IMR-90 (cell line): ENCODE results near the gene MZF1. TPM values are rescaled to one million over a fixed set of nuclear protein-coding genes. Genes with fewer than 3 reads are reported as not detected.
A peak's percentile ranks its signal among the peaks of the same experiment; 100 is the strongest.

Source experiments
- ATAC-seq: fragments of 200-7000 bp; cut with Tn5 transposase; 2 replicates; pipeline ENCODE4 v1.9.1; 2020; ENCODE audit warnings: low read depth, mild to moderate bottlenecking, moderate library complexity
- BruUV-seq: library from RNA; stranded (reverse); fragments of 400-500 nt; replicated peaks from 2 replicates; lab custom pipeline; 2021; lab: Mats Ljungman, UMichigan
- CTCF ChIA-PET: fragments of 300-600 bp; formaldehyde crosslinking; extraction: SDS; loops from one replicate; lab custom pipeline; 2021; ENCODE audit warnings: antibody characterized with exemption; lab: Yijun Ruan, JAX
- POLR2A ChIA-PET: fragments of 300-600 bp; sonication (Branson Sonifier 250); formaldehyde crosslinking; loops from one replicate; lab custom pipeline; 2022; ENCODE audit warnings: antibody characterized with exemption; ENCODE audit not compliant: unreplicated experiment; lab: Charles Lee
- DNase-seq: peaks from one replicate; pipeline ENCODE4 v3.0.0; 2013
- H2AFZ ChIP-seq: replicated peaks from 2 replicates; pipeline ENCODE3; 2013; ENCODE audit warnings: low read length, mild to moderate bottlenecking; ENCODE audit not compliant: poor library complexity
- H2AK5ac ChIP-seq: 2 replicates; pipeline ENCODE4 v1.6.1; 2013; ENCODE audit warnings: low read depth, low read length, inconsistent platforms
- H2AK9ac ChIP-seq: replicated peaks from 2 replicates; pipeline ENCODE3; 2013; ENCODE audit warnings: mild to moderate bottlenecking, low read depth, low read length, moderate library complexity; ENCODE audit not compliant: poor library complexity
- H2BK120ac ChIP-seq: 2 replicates; pipeline ENCODE4 v1.6.1; 2013; ENCODE audit warnings: low read depth, low read length, inconsistent platforms
- H2BK15ac ChIP-seq: 3 replicates; pipeline ENCODE4 v1.6.1; 2013; ENCODE audit warnings: low read depth, low read length, inconsistent platforms
- H2BK20ac ChIP-seq: 2 replicates; pipeline ENCODE4 v1.6.1; 2013; ENCODE audit warnings: low read depth, mild to moderate bottlenecking, inconsistent platforms, low read length, moderate library complexity
- H2BK5ac ChIP-seq: 2 replicates; pipeline ENCODE4 v1.6.1; 2013; ENCODE audit warnings: mild to moderate bottlenecking, low read depth, low read length, inconsistent platforms; ENCODE audit not compliant: poor library complexity, severe bottlenecking
- H3K14ac ChIP-seq: replicated peaks from 2 replicates; pipeline ENCODE4 v1.6.1; 2013; ENCODE audit warnings: low read depth, low read length, inconsistent platforms
- H3K18ac ChIP-seq: 2 replicates; pipeline ENCODE4 v1.6.1; 2013; ENCODE audit warnings: low read depth, low read length, control low read depth
- H3K23ac ChIP-seq: 2 replicates; pipeline ENCODE4 v1.6.1; 2013; ENCODE audit warnings: low read depth, low read length, inconsistent platforms
- H3K27ac ChIP-seq: 2 replicates; pipeline ENCODE4 v1.5.1; 2013; ENCODE audit warnings: mild to moderate bottlenecking, control low read depth, low read length; ENCODE audit not compliant: insufficient read depth
- H3K27me3 ChIP-seq: 2 replicates; pipeline ENCODE4 v1.6.1; 2013; ENCODE audit warnings: low read length; ENCODE audit not compliant: control insufficient read depth, insufficient read depth
- H3K36me3 ChIP-seq: 2 replicates; pipeline ENCODE4 v1.6.1; 2013; ENCODE audit warnings: low read length, mixed read lengths; ENCODE audit not compliant: control insufficient read depth, insufficient read depth
- H3K4ac ChIP-seq: 2 replicates; pipeline ENCODE4 v1.6.1; 2013; ENCODE audit warnings: low read depth, low read length, inconsistent platforms
- H3K4me1 ChIP-seq: 2 replicates; pipeline ENCODE4 v1.6.1; 2013; ENCODE audit warnings: low read length, mixed read lengths; ENCODE audit not compliant: control insufficient read depth, insufficient read depth
- H3K4me2 ChIP-seq: 2 replicates; pipeline ENCODE4 v1.6.1; 2013; ENCODE audit warnings: low read depth, mild to moderate bottlenecking, control low read depth, low read length, moderate library complexity
- H3K4me3 ChIP-seq: 2 replicates; pipeline ENCODE4 v1.5.1; 2013; ENCODE audit warnings: low read depth, mild to moderate bottlenecking, control low read depth, low read length, moderate library complexity; ENCODE audit not compliant: insufficient read depth
- H3K56ac ChIP-seq: 2 replicates; pipeline ENCODE4 v1.6.1; 2013; ENCODE audit warnings: low read length, inconsistent platforms; ENCODE audit not compliant: insufficient read depth; ENCODE audit errors: extremely low read depth
- H3K79me1 ChIP-seq, 2 experiments: 2 replicates each; pipeline ENCODE4 v1.6.1; 2013; ENCODE audit warnings: low read length in 2 of 2, inconsistent platforms in 1 of 2, low read depth in 1 of 2
- H3K9ac ChIP-seq: 2 replicates; pipeline ENCODE4 v1.6.1; 2013; ENCODE audit warnings: low read depth, low read length, control low read depth
- H3K9me1 ChIP-seq: 2 replicates; pipeline ENCODE4 v1.6.1; 2013; ENCODE audit warnings: low read length, inconsistent platforms; ENCODE audit not compliant: insufficient read depth
- H3K9me3 ChIP-seq: 2 replicates; pipeline ENCODE4 v1.6.1; 2013; ENCODE audit warnings: low read length; ENCODE audit not compliant: control insufficient read depth, insufficient read depth
- H4K20me1 ChIP-seq: 2 replicates; pipeline ENCODE4 v1.6.1; 2013; ENCODE audit warnings: low read length, inconsistent platforms; ENCODE audit not compliant: insufficient read depth
- H4K5ac ChIP-seq: 2 replicates; pipeline ENCODE4 v1.6.1; 2013; ENCODE audit warnings: mild to moderate bottlenecking, low read depth, low read length, control low read depth
- H4K8ac ChIP-seq, 2 experiments: 2 replicates each; pipeline ENCODE4 v1.6.1; 2013; ENCODE audit warnings: low read depth in 2 of 2, low read length in 2 of 2, control low read depth in 1 of 2, inconsistent platforms in 1 of 2
- H4K91ac ChIP-seq: 2 replicates; pipeline ENCODE4 v1.6.1; 2013; ENCODE audit warnings: low read depth, low read length, inconsistent platforms; ENCODE audit not compliant: insufficient read depth
- FOS ChIP-seq: fragments of 150-350 bp; IDR thresholded peaks from 2 replicates; pipeline ENCODE4 v1.6.1; 2016; ENCODE audit warnings: low read depth, low read length
- MAFK ChIP-seq: IDR thresholded peaks from 2 replicates; pipeline ENCODE4 v1.6.1; 2012; ENCODE audit warnings: low read depth, low read length, improper control_type of control experiment
- MAZ ChIP-seq: IDR thresholded peaks from 2 replicates; pipeline ENCODE4 v1.6.1; 2012; ENCODE audit warnings: low read depth, mild to moderate bottlenecking, low read length, improper control_type of control experiment, moderate library complexity, borderline replicate concordance
- NFE2L2 ChIP-seq: fragments of 150-350 bp; IDR thresholded peaks from 2 replicates; pipeline ENCODE4 v1.6.1; 2016; ENCODE audit warnings: low read depth, mild to moderate bottlenecking, low read length
- RCOR1 ChIP-seq: IDR thresholded peaks from 2 replicates; pipeline ENCODE4 v1.6.1; 2012; ENCODE audit warnings: mild to moderate bottlenecking, low read length, improper control_type of control experiment; ENCODE audit not compliant: insufficient replicate concordance
- WGBS, 2 experiments: methylation state at CpG; one replicate each; pipeline versions ENCODE4 v1.1.5 to v1.1.7; 2013; ENCODE audit warnings: missing lambda C conversion rate in 2 of 2; ENCODE audit not compliant: insufficient read length in 1 of 2; ENCODE audit errors: extremely low coverage in 2 of 2; 5-methylcytosine and 5-hydroxymethylcytosine counted together
- dilution Hi-C: fragments of 300-500 bp; cut with HindIII; formaldehyde crosslinking; loops from one replicate; pipeline ENCODE4 v1.14.3; 2018; ENCODE audit warnings: low sequenced_read_pairs; ENCODE audit not compliant: unreplicated experiment
- in situ Hi-C: fragments of 300-500 bp; cut with MboI; formaldehyde crosslinking; loops from 3 replicates; pipeline ENCODE4 v1.14.3; 2019; ENCODE audit warnings: low sequenced_read_pairs, inconsistent platforms, mixed read lengths
- intact Hi-C: fragments of 100-400 bp; cut with micrococcal nuclease; formaldehyde crosslinking; loops from 2 replicates; pipeline ENCODE4 v1.10.0; 2022
- polyA plus RNA-seq, 3 experiments: library from polyadenylated mRNA; depleted of rRNA; stranded (reverse); fragments of >200 nt; gene quantifications; 2 replicates each; pipeline ENCODE4 v1.2.3, GENCODE V29; 2012; ENCODE audit warnings: low replicate concordance in 1 of 3
- total RNA-seq: library from RNA; depleted of rRNA; stranded (reverse); fragments of >200 nt; gene quantifications from 2 replicates; pipeline ENCODE4 v1.2.3, GENCODE V29; 2012
- TF ChIP-seq, protein P1 (sequence below): conservative IDR thresholded peaks from 2 replicates; pipeline ENCODE4 v1.5.1; 2012; ENCODE audit warnings: mild to moderate bottlenecking, low read depth, low read length, improper control_type of control experiment

The MZF1 gene
- total and polyA plus RNA-seq, 2 of the 4 experiments (the other 2 are of a cell fraction) = 3.4 to 15.0 TPM

DNA sequence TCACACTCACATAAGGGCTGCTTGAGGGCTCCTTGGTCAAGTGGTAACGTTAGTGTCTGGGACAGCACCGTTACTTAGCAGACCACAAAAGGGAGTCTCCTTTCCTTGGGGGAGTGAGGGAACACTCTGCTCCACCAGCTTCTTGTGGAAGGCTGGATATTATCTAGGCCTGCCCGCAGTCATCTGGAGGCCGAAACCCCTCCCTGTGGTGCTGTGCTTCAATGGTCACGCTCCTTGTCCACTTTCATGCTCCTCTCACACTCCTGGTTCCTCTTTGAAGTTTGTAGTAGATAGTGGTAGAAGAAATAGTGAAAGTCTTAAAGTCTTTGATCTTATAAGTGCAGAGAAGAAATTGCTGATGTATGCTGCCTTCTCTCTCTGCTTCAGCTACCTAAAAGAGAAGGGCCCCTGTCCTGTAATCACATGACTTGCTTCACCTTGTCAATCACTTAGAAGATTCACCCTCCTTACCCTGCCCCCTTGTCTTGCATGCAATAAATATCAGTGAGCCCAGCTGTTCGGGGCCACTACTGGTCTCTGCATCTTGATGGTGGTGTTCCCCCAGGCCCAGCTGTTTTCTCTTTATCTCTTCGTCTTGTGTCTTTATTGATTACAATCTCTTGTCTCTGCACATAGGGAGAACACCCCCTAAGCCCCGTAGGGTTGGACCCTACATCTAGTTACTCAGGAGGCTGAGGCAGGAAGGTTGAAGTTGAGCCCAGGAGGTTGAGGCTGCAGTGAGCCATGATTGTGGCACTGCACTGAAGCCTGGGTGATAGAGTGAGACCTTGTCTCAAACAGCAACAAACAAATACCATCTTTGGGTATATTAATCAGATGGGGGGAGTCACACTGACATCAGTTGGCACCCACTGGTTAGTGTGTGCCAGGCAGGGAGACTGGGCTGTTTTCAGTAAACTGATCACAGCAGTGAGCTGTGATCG lies 11.6 kb upstream of the MZF1 start:
- DNase-seq (no peak), ATAC-seq (no peak)
- dilution Hi-C loops = no loop called here
- H2BK5ac ChIP-seq = peak overlapping the region; percentile 46
- TF ChIP-seq MAZ = no peak
- no peak for TF ChIP-seq FOS
- TF ChIP-seq, protein P1, sequence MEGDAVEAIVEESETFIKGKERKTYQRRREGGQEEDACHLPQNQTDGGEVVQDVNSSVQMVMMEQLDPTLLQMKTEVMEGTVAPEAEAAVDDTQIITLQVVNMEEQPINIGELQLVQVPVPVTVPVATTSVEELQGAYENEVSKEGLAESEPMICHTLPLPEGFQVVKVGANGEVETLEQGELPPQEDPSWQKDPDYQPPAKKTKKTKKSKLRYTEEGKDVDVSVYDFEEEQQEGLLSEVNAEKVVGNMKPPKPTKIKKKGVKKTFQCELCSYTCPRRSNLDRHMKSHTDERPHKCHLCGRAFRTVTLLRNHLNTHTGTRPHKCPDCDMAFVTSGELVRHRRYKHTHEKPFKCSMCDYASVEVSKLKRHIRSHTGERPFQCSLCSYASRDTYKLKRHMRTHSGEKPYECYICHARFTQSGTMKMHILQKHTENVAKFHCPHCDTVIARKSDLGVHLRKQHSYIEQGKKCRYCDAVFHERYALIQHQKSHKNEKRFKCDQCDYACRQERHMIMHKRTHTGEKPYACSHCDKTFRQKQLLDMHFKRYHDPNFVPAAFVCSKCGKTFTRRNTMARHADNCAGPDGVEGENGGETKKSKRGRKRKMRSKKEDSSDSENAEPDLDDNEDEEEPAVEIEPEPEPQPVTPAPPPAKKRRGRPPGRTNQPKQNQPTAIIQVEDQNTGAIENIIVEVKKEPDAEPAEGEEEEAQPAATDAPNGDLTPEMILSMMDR = no peak
- TF ChIP-seq NFE2L2 = no peak
- TF ChIP-seq MAFK = no peak
- no peak for TF ChIP-seq RCOR1
- peak overlapping the region in 1 of 2 experiments; percentile 63; a peak in 2 of 4 replicates for H4K8ac ChIP-seq
- in situ Hi-C loops = no loop called here
- H3K4ac ChIP-seq = peak overlapping the region; percentile 71
- H3K4me1 ChIP-seq = peaks cover 19% of the 10 kb centered on the region
- intact Hi-C loops = no loop called here
- BruUV-seq = no TSS peak
- peak overlapping the region; percentile 30 for H2BK120ac ChIP-seq
- WGBS, 2 experiments = 100% methylated on average over 1 of the region's 9 CpGs; no CpG with 5 or more reads in 1 of the 2 experiments
- H3K18ac ChIP-seq = peak overlapping the region; percentile 1; the same call in 1 of the 2 replicates
- H3K4me3 ChIP-seq = no peak overlapping the region
- H3K23ac ChIP-seq = no peak overlapping the region
- no peak overlapping the region for H2AK9ac ChIP-seq
- POLR2A ChIA-PET = no interaction called here
- H4K5ac ChIP-seq = no peak overlapping the region
- no peak overlapping the region for H3K4me2 ChIP-seq
- no peaks in the 10 kb centered on the region for H3K27me3 ChIP-seq
- CTCF ChIA-PET = no interaction called here
- H3K14ac ChIP-seq = peak overlapping the region; percentile 60
- peaks cover 13% of the 10 kb centered on the region for H3K36me3 ChIP-seq
- H2BK15ac ChIP-seq = no peak overlapping the region
- no peak overlapping the region for H3K27ac ChIP-seq
- no peaks in the 10 kb centered on the region for H3K9me3 ChIP-seq
- H3K79me1 ChIP-seq = peaks cover 12 to 63% of the 10 kb centered on the region in 2 experiments
- no peak overlapping the region for H3K56ac ChIP-seq
- peak overlapping the region; percentile 17; the same call in 1 of the 2 replicates for H4K91ac ChIP-seq
- peak overlapping the region; percentile 27; the same call in 1 of the 2 replicates for H2BK20ac ChIP-seq
- no peak overlapping the region for H3K9ac ChIP-seq
- peak overlapping the region; percentile 82; the same call in 1 of the 2 replicates for H2AK5ac ChIP-seq
- H3K9me1 ChIP-seq = peaks cover 26% of the 10 kb centered on the region
- H4K20me1 ChIP-seq = peaks cover 19% of the 10 kb centered on the region
- H2AFZ ChIP-seq = no peak overlapping the region
